K562 (cell line): ENCODE data around the gene PNPLA1. TPM values are rescaled to one million over a fixed set of nuclear protein-coding genes. Genes with fewer than 3 reads are reported as not detected.

Experiments used
- CSDE1 ChIP-seq, 2 experiments: fragments of 450-650 bp; IDR thresholded peaks; 2 replicates each; pipeline ENCODE4 v1.6.1; 2016; ENCODE audit warnings: mild to moderate bottlenecking in 1 of 2
- ESRRA ChIP-seq: fragments of 450-650 bp; IDR thresholded peaks from 2 replicates; pipeline ENCODE4 v1.6.1; 2014; ENCODE audit warnings: low read depth, mild to moderate bottlenecking, moderate library complexity, borderline replicate concordance
- NFYB ChIP-seq: IDR thresholded peaks from 2 replicates; pipeline ENCODE4 v1.6.1; 2011; ENCODE audit warnings: mild to moderate bottlenecking, moderate library complexity; ENCODE audit not compliant: insufficient read length; ENCODE audit errors: extremely low read depth
- PREB ChIP-seq: sonication (generic); formaldehyde crosslinking; IDR thresholded peaks from 2 replicates; pipeline ENCODE4 v1.8.1; 2023; ENCODE audit warnings: mild to moderate bottlenecking, missing genetic modification reagents
- TSC22D4 ChIP-seq: fragments of 450-650 bp; IDR thresholded peaks from 2 replicates; pipeline ENCODE4 v1.6.1; 2016; ENCODE audit warnings: missing genetic modification characterization, missing biosample characterization, control low read depth
- ZNF785 ChIP-seq: fragments of 250-450 bp; sonication (Bioruptor Pico); IDR thresholded peaks from 2 replicates; pipeline ENCODE4 v1.4.0; 2020; ENCODE audit warnings: mild to moderate bottlenecking
- ZSCAN29 ChIP-seq: fragments of 450-650 bp; IDR thresholded peaks from 2 replicates; pipeline ENCODE4 v1.6.1; 2017
- polyA plus RNA-seq, 8 experiments: library from polyadenylated mRNA; depleted of rRNA in 4 of 8; stranded (reverse) in 5 of 8; unstranded in 3 of 8; fragments of >200 nt; fragmentation: Nextera tagmentation in 2 of 8; fragmentation: Illumina TruSeq in 1 of 8; extraction: Ambion mirVana in 2 of 8; extraction: Trizol in 1 of 8; gene quantifications; 2 replicates each; pipeline versions ENCODE4 v1.2.1 to v1.2.3, GENCODE V29; 2011 to 2014; ENCODE audit warnings: inconsistent platforms in 1 of 8, missing spikeins in 1 of 8
- total RNA-seq, 7 experiments: library from RNA; depleted of rRNA in 6 of 7; stranded (reverse); fragments of >200 nt in 6 of 7; fragmentation: Illumina TruSeq in 2 of 7; extraction: Trizol in 2 of 7; gene quantifications; 2 replicates each; pipeline versions ENCODE4 v1.2.1 to v1.2.3, GENCODE V29; 2011 to 2021; ENCODE audit warnings: low replicate concordance in 1 of 7
- TF ChIP-seq, protein P1 (sequence below): sonication (generic); formaldehyde crosslinking; IDR thresholded peaks from 2 replicates; pipeline ENCODE4 v1.8.0; 2022; ENCODE audit warnings: mild to moderate bottlenecking, missing genetic modification reagents
- TF ChIP-seq, protein P2 (sequence below): fragments of 250-450 bp; sonication (Bioruptor Pico); IDR thresholded peaks from 2 replicates; pipeline ENCODE4 v1.4.0; 2020; ENCODE audit warnings: mild to moderate bottlenecking

The PNPLA1 gene
- total and polyA plus RNA-seq, 9 of the 15 experiments (the other 6 are each of a cell fraction or from before 2014, with no cell fraction given) = 0.04 to 0.27 (median 0.13) TPM; not detected in 2

DNA sequence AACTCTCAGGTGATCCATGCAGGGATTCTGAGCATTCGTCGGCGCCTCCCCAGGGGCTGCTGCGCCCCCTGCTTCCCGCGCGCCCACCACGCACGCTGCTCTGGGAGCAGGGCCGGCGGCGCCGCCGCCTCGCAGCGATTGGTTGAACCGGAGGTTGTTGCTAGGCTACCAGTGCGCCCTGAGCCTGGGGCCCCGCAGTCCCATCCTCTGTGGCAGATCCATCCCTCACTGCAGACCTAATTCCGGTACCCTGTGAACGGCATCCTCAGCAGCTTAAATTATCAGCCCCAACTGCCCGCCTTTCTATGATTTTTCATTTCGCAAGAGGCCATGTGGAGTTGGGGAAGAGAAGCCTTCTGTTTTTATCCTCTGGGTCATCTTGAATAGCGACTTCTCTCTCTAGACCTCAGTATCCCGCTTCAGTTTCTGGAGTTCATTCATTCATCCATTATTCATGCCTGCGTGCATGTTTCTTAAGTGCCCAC, 15.4 kb downstream of the PNPLA1 start (continued):
- TF ChIP-seq ZNF785 (CRISPR knock-in tag) = no peak
- TF ChIP-seq, protein P1, sequence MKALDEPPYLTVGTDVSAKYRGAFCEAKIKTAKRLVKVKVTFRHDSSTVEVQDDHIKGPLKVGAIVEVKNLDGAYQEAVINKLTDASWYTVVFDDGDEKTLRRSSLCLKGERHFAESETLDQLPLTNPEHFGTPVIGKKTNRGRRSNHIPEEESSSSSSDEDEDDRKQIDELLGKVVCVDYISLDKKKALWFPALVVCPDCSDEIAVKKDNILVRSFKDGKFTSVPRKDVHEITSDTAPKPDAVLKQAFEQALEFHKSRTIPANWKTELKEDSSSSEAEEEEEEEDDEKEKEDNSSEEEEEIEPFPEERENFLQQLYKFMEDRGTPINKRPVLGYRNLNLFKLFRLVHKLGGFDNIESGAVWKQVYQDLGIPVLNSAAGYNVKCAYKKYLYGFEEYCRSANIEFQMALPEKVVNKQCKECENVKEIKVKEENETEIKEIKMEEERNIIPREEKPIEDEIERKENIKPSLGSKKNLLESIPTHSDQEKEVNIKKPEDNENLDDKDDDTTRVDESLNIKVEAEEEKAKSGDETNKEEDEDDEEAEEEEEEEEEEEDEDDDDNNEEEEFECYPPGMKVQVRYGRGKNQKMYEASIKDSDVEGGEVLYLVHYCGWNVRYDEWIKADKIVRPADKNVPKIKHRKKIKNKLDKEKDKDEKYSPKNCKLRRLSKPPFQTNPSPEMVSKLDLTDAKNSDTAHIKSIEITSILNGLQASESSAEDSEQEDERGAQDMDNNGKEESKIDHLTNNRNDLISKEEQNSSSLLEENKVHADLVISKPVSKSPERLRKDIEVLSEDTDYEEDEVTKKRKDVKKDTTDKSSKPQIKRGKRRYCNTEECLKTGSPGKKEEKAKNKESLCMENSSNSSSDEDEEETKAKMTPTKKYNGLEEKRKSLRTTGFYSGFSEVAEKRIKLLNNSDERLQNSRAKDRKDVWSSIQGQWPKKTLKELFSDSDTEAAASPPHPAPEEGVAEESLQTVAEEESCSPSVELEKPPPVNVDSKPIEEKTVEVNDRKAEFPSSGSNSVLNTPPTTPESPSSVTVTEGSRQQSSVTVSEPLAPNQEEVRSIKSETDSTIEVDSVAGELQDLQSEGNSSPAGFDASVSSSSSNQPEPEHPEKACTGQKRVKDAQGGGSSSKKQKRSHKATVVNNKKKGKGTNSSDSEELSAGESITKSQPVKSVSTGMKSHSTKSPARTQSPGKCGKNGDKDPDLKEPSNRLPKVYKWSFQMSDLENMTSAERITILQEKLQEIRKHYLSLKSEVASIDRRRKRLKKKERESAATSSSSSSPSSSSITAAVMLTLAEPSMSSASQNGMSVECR (CRISPR knock-in tag) = no peak
- no peak for TF ChIP-seq ZSCAN29
- no peak for TF ChIP-seq ESRRA
- peak; percentile 30 for TF ChIP-seq NFYB
- TF ChIP-seq PREB = no peak
- no peak for TF ChIP-seq TSC22D4 (tag)
- TF ChIP-seq CSDE1 (IDR thresholded peaks at IDR 0.05) = no peak
- TF ChIP-seq, protein P2, sequence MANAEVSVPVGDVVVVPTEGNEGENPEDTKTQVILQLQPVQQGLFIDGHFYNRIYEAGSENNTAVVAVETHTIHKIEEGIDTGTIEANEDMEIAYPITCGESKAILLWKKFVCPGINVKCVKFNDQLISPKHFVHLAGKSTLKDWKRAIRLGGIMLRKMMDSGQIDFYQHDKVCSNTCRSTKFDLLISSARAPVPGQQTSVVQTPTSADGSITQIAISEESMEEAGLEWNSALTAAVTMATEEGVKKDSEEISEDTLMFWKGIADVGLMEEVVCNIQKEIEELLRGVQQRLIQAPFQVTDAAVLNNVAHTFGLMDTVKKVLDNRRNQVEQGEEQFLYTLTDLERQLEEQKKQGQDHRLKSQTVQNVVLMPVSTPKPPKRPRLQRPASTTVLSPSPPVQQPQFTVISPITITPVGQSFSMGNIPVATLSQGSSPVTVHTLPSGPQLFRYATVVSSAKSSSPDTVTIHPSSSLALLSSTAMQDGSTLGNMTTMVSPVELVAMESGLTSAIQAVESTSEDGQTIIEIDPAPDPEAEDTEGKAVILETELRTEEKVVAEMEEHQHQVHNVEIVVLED (CRISPR knock-in tag) = no peak
- TF ChIP-seq, all 486 proteins: peak for 5
